NOMO-1 (cell line): ENCODE measurements around the gene CDK5.

Experiments
- DNase-seq, 2 experiments: peaks; one replicate each; lab custom pipeline; 2025; ENCODE audit not compliant: unreplicated experiment in 2 of 2; lab: John Stamatoyannopoulos, UW

The CDK5 gene

GRCh38 chr7:151087245-151088018 is 29.7 kb upstream of the CDK5 start:
- peak in 1 of 2 experiments; percentile 18 for DNase-seq

- no peak for DNase-seq
These were observed 29.1 kb upstream of the CDK5 start for GRCh38 chr7:151086802-151087244.

- peak; percentile 22 to 27 for DNase-seq
These were observed 28.3 kb upstream of the CDK5 start, which contains the start of gene AGAP3 for GRCh38 chr7:151085691-151086620. Gene AGAP3 (plus strand): TSS chr7:151086475. CDS start chr7:151086742, 267 bp downstream.

GRCh38 chr7:151085329-151085690 is 27.6 kb upstream of the CDK5 start:
- no peak for DNase-seq

GRCh38 chr7:151083824-151084160 is 26.1 kb upstream of the CDK5 start:
- DNase-seq, result no peak

GRCh38 chr7:151083071-151083823 is 25.6 kb upstream of the CDK5 start, which contains the start of gene TMUB1:
Gene TMUB1 (minus strand): TSS chr7:151083493. CDS start chr7:151082563, 930 bp downstream.
- peak; percentile 12 to 52 for DNase-seq

GRCh38 chr7:151082141-151083070 is 24.7 kb upstream of the CDK5 start:
- DNase-seq, result no peak

GRCh38 chr7:151081170-151082101 is 23.7 kb upstream of the CDK5 start:
- DNase-seq, result no peak

- DNase-seq, result peak; percentile 66 to 78
These were observed 22.9 kb upstream of the CDK5 start, which contains the start of gene FASTK for GRCh38 chr7:151080522-151081169. Gene FASTK (minus strand): TSS chr7:151080809. CDS start chr7:151080766, 43 bp downstream.

GRCh38 chr7:151080067-151080521 is 22.4 kb upstream of the CDK5 start:
- DNase-seq, result no peak

GRCh38 chr7:151079199-151079910 is 21.7 kb upstream of the CDK5 start:
- DNase-seq, result no peak

GRCh38 chr7:151078233-151079040 is 20.7 kb upstream of the CDK5 start:
- DNase-seq, result no peak

GRCh38 chr7:151077705-151078232 is 20.1 kb upstream of the CDK5 start:
- no peak for DNase-seq

GRCh38 chr7:151076863-151077704 is 19.4 kb upstream of the CDK5 start:
- no peak for DNase-seq

GRCh38 chr7:151075978-151076426 is 18.3 kb upstream of the CDK5 start:
- no peak for DNase-seq
